HFF-Myc (cell line): ENCODE measurements around the gene TMEM51.

ENCODE experiments used
- DNase-seq: peaks from one replicate; pipeline ENCODE4 v3.0.0-alpha.2; 2011; ENCODE audit warnings: low read depth; ENCODE audit errors: extremely low read depth
- H3K4me3 ChIP-seq: replicated peaks from 2 replicates; pipeline ENCODE4 v1.5.1; 2011; ENCODE audit warnings: low read depth, mild to moderate bottlenecking, control low read depth, low read length
- TF ChIP-seq, protein P1 (sequence below): IDR thresholded peaks from 2 replicates; pipeline ENCODE4 v1.5.1; 2012; ENCODE audit warnings: mild to moderate bottlenecking, low read depth, low read length, control low read depth; ENCODE audit errors: missing control alignments

The TMEM51 gene

DNA sequence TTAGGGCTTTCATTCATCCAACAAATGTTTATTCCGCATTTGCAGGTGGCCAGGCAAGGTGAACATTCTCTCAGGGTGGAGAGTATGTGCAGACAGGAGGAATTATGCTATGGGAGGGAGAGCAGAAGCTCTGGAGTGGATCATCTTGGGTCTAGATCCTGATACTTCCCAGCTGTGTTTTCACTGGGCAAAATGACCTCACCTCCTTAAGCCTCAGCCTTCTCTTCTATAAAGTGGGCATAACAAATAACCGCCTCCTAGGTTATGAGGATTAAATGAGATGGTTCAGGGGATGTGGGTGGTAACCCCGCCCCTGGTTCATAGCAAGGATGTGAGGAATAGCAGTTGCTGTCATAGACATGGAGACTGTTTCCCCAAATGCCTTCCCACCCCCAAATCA, 1.7 kb upstream of the TMEM51 start:
- H3K4me3 ChIP-seq, result peak overlapping the region; percentile 65
- TF ChIP-seq, protein P1, sequence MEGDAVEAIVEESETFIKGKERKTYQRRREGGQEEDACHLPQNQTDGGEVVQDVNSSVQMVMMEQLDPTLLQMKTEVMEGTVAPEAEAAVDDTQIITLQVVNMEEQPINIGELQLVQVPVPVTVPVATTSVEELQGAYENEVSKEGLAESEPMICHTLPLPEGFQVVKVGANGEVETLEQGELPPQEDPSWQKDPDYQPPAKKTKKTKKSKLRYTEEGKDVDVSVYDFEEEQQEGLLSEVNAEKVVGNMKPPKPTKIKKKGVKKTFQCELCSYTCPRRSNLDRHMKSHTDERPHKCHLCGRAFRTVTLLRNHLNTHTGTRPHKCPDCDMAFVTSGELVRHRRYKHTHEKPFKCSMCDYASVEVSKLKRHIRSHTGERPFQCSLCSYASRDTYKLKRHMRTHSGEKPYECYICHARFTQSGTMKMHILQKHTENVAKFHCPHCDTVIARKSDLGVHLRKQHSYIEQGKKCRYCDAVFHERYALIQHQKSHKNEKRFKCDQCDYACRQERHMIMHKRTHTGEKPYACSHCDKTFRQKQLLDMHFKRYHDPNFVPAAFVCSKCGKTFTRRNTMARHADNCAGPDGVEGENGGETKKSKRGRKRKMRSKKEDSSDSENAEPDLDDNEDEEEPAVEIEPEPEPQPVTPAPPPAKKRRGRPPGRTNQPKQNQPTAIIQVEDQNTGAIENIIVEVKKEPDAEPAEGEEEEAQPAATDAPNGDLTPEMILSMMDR, result no peak
- DNase-seq, result no peak

DNA sequence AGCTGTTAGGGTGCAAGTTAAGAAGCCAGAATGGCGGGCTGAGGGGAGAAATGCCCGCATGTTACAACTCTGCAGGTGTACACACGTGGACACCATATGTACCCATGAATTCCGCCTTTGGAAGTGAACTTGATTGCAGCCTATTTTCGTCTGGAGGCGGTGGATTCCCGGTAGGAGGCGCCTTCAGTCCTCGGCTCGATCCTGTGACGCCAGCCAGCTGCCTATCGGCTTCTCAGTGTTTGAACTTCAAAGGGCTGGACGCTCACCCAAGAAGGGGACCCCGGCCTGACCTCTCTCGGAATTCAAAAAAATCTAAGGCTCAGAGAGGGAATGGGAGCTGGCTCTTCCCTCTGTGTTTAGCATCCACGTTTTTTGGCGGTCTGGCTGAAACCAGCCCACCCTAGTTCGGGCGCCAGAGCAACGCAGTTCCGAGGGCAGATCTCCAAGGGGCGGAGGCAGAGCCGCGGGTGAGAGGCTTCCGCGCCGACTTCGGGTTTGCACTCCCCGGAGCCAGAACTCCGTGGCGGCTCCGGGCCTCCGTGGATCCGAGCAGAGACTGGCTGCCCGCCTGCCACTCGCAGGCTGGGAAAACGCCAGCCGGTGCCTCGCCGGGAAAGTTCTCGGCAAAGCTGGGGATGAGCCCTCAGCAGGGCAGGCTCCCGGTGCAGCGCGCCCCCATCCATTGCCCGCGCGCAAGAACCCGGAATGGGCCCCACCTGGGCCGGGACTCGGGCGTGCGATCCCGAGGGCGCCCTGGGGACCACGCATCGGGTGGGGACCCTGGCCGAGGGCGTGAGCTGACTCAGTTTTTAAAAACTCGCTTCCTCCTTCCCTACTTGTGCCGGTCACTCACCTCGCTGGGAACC, 996 bp upstream of the TMEM51 start:
- peak; percentile 89 for DNase-seq
- TF ChIP-seq, protein P1, result peak; percentile 72
- peak overlapping the region; percentile 65 for H3K4me3 ChIP-seq

DNA sequence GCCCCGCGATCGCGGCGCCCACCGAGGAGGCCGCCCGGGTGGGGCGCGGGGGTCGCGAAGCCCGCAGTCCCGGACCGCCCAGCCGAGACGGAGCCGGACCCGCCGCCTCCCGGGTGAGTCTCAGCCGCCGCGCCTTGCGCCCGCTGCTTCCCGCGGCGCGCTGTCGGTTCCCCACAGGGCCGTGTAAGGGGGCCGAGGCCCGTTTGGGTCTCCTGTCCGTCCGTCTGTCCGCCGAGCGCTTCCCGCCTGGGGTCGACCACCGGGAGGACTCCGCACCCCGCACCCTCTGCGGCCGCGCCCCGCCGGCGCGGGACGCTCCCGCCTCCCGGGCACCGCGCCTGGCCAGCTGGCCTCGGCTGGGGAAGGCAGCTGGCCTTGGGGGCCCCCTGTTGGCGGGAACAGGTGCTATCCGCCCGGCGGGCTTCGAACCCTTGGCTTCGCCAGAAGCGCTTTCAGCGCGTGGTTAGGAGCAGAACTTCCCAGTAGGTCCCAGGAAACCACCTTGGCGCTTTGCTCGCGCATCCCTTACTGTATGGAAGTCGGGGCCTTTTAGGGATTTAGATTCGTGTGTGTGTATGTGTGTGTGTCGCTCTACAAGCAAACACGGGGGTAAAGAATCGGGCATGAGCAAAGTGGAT, 414 bp downstream of the TMEM51 start:
- peak overlapping the region; percentile 65 for H3K4me3 ChIP-seq
- TF ChIP-seq, protein P1, result peak; percentile 67
- DNase-seq, result no peak

DNA sequence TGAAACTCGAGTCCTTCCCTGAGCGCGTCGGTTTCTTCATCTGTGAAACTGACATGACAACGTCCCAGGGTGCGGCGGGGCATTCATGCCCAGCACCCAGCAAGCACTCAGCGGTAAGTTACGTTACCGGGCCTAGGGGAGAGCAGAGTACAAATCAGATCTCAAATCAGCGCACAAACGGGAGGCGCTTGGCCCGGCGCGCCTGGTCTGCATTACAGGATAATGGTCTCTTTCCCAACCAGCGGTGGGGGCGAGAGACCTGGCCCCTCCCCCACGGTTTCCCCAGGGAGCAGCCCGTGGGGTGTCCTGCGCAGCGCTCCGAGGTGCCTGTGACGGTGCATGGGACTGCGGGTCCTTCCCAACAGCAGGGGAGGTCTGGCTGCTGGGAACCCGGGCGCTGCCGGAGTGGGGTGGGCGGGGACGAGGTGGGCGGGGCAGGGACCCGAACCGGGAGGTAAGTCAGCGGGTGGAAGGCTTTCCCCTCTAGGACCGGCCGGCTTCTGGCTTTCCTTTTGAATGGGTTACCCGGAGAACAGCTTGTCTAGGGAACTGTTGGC, 1.0 kb downstream of the TMEM51 start:
- TF ChIP-seq, protein P1, result no peak
- no peak for DNase-seq
- H3K4me3 ChIP-seq, result peak overlapping the region; percentile 65

DNA sequence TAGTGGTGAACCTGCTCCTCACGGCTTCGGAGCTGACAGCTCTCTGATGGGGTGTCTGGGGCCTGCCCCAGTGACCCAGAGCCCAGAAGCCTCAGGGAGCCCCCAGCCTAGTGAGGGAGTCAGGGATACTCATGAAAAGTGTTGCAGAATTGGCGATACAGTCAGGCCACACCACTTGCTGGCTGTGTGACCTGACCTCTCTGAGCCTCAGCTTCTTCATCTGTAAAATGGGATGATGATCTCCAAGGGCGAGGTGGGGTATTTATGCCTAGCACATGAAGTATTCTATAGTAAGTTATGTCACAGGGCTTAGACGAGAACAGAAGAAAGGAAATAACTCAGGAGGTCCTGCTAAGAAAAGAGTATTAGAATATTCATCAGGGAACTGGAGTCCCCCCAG, 1.6 kb downstream of the TMEM51 start:
- peak overlapping the region; percentile 65 for H3K4me3 ChIP-seq
- TF ChIP-seq, protein P1, result no peak
- DNase-seq, result no peak

DNA sequence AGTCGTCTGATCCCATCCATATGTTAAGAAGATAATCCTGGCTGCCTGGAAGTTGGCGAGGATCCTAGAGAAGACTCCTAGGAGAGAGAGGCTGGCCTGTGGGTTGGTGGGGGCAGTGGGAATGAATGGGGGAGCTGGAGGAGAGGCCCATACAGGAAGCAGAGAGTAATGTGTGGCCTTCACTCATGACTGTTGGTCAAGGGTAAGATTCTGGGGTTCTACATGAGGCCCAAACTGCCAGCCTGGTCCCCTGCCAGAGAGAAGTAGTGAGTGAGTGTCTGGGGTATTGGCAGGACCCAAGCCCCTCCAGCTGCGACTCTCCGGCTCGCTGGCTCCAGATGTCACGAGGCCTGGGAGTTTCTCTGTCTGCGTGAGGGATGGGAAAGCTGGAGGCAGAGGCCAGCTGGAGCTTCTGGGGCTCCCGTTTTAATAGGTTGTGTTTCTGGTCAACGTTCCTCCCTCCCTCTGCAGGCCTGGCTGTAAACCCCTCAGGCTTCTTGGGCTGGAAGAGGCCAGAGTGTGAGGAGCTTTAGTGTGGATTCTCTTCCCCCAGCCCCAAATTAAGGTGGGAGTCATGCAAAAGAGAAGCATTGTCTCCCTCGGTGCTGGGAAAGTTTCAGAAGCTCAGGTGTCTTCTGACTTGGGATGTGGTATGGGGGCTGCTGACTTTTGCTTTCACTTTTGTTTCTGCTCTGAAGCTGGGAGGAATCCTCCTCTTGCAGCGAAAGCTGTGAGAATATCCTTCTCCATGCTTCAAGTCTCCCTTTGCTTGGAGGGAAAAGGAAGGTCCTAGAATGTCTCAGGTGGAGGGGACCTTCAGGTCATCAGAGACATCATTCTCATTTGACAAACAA, 2.6 kb downstream of the TMEM51 start:
- no peak for DNase-seq
- no peak overlapping the region for H3K4me3 ChIP-seq
- TF ChIP-seq, protein P1, result no peak
